ENCODE results near the gene SUCNR1. TPM values are rescaled to one million over a fixed set of nuclear protein-coding genes. Genes with fewer than 3 reads are reported as not detected.

Gene SUCNR1
- total RNA-seq, 1 experiment from 2014 or later = not detected

DNA sequence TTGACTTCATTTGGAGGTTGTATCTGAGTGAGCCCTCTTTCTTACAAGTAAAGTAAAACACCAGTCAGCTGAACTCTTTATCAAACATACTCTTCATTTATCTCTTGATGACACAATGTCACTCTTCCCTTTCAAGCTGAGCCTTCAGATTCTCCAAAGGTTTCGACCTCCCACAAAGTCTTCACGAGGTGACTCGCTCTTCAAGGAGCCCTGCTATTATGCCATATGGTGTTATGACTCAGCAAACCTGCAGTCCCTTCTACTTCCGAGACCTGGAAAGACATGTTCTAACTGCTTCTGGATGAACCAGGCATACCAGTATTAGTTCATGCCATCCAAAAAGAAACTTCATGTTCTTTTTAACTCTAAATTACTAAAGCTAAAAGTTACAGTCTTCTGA, 36.4 kb upstream of the SUCNR1 start:
- H2BK5ac ChIP-seq (ENCODE audit: insufficient read length, low read length) = no peak overlapping the region
- no peak overlapping the region for H3K56ac ChIP-seq (ENCODE audit: insufficient read length, low read depth, low read length)
- no peak overlapping the region for H3K23ac ChIP-seq (ENCODE audit: insufficient read length, low read depth, low read length)
- H3K4me1 ChIP-seq (ENCODE audit: insufficient read depth, low read length) = peaks cover 2% of the 10 kb centered on the region
- H3K9ac ChIP-seq (ENCODE audit: extremely low read depth, insufficient read length, low read length) = no peak overlapping the region
- H4K20me1 ChIP-seq (ENCODE audit: control insufficient read depth, insufficient read depth, insufficient read length) = no peaks in the 10 kb centered on the region
- no peak overlapping the region for H3K4me3 Mint-ChIP-seq
- H2BK15ac ChIP-seq (ENCODE audit: low read depth, low read length) = no peak overlapping the region
- H2AK5ac ChIP-seq (ENCODE audit: insufficient read length, low read length) = no peak overlapping the region
- no peak overlapping the region for H3K4ac ChIP-seq (ENCODE audit: low read depth, low read length)
- TF ChIP-seq, protein P1, sequence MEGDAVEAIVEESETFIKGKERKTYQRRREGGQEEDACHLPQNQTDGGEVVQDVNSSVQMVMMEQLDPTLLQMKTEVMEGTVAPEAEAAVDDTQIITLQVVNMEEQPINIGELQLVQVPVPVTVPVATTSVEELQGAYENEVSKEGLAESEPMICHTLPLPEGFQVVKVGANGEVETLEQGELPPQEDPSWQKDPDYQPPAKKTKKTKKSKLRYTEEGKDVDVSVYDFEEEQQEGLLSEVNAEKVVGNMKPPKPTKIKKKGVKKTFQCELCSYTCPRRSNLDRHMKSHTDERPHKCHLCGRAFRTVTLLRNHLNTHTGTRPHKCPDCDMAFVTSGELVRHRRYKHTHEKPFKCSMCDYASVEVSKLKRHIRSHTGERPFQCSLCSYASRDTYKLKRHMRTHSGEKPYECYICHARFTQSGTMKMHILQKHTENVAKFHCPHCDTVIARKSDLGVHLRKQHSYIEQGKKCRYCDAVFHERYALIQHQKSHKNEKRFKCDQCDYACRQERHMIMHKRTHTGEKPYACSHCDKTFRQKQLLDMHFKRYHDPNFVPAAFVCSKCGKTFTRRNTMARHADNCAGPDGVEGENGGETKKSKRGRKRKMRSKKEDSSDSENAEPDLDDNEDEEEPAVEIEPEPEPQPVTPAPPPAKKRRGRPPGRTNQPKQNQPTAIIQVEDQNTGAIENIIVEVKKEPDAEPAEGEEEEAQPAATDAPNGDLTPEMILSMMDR (conservative IDR thresholded peaks at IDR 0.05) = no peak
- H3K27ac Mint-ChIP-seq = peak overlapping the region; percentile 2 to 45 (median 41); a peak in 5 of 7 replicates
- no peak overlapping the region for H4K5ac ChIP-seq (ENCODE audit: insufficient read length, low read depth, low read length)
- H2BK120ac ChIP-seq (ENCODE audit: low read depth, low read length, poor library complexity, severe bottlenecking) = no peak overlapping the region
- no CpG with 5 or more reads among the region's 4 CpGs for WGBS (ENCODE audit: extremely low coverage, insufficient read length, low lambda C conversion rate)
- DNase-seq = peak; percentile 40
- H4K8ac ChIP-seq (replicated peaks; ENCODE audit: insufficient read length, low read depth, low read length) = no peak overlapping the region
- no peak overlapping the region for H3K27ac ChIP-seq (ENCODE audit: insufficient read length, low read depth, low read length)
- H3K79me1 ChIP-seq (ENCODE audit: insufficient read depth, low read depth, low read length, poor library complexity, severe bottlenecking) = no peaks in the 10 kb centered on the region
- H3K18ac ChIP-seq (ENCODE audit: insufficient read length, low read depth, low read length) = no peak overlapping the region
- H2AFZ ChIP-seq (ENCODE audit: low read length) = no peak overlapping the region
- no peaks in the 10 kb centered on the region for H3K79me2 ChIP-seq (ENCODE audit: insufficient read depth, low read length)
- no peaks in the 10 kb centered on the region for H3K9me3 ChIP-seq (ENCODE audit: control insufficient read depth, low read depth, low read length)
- no peak overlapping the region for H3T11ph ChIP-seq (ENCODE audit: low read length)
- no peaks in the 10 kb centered on the region for H3K23me2 ChIP-seq (ENCODE audit: insufficient read length, low read depth, low read length, poor library complexity, severe bottlenecking)
- H3K9me3 Mint-ChIP-seq = no peaks in the 10 kb centered on the region
- H3K36me3 Mint-ChIP-seq (ENCODE audit: insufficient read depth in 1 of 3, low read depth in 3 of 3) = no peaks in the 10 kb centered on the region
- no peak overlapping the region for H3K14ac ChIP-seq (ENCODE audit: insufficient read depth, low read length)
- no peak overlapping the region for H2BK12ac ChIP-seq (ENCODE audit: insufficient read length, low read depth, low read length)
- H3K4me1 Mint-ChIP-seq = peaks cover 11 to 13% of the 10 kb centered on the region in 2 experiments
- no peaks in the 10 kb centered on the region for H3K27me3 ChIP-seq (ENCODE audit: insufficient read depth, low read length)
- no peaks in the 10 kb centered on the region for H3K27me3 Mint-ChIP-seq (ENCODE audit: low read depth)
- H3K4me2 ChIP-seq (ENCODE audit: insufficient read depth, insufficient read length, low read length) = no peak overlapping the region
- H2BK20ac ChIP-seq (ENCODE audit: low read depth, low read length, poor library complexity, severe bottlenecking) = no peak overlapping the region
- no peak overlapping the region for H4K91ac ChIP-seq (ENCODE audit: insufficient read length, low read depth, low read length)

Data from H9 (cell line).